ENCODE data around the gene RAB23. TPM values are rescaled to one million over a fixed set of nuclear protein-coding genes. Genes with fewer than 3 reads are reported as not detected.

RAB23 gene
- total and polyA plus RNA-seq, 2 donors (not counting 3 experiments of a cell fraction or from before 2014, with no cell fraction given): 3.4 to 9.4 TPM

- ChIA-PET CTCF (no interaction called here), POLR2A (no interaction called here)
- no peaks in the 10 kb centered on the region for H4K20me1 ChIP-seq (replicated peaks; ENCODE audit: control insufficient read depth, extremely low read depth, insufficient read depth, low read length)
- no peak overlapping the region for H3K27ac ChIP-seq (ENCODE audit: insufficient read depth, low read depth, low read length)
- H3K4me3 ChIP-seq (replicated peaks in 1 of 3; ENCODE audit: insufficient read depth in 1 of 3, low read depth in 1 of 3, low read length in 3 of 3): no peak overlapping the region
- peak; percentile 37 for TF ChIP-seq FOS (IDR thresholded peaks at IDR 0.05; ENCODE audit: borderline replicate concordance, insufficient read depth, low read length)
- no peak for TF ChIP-seq POLR2AphosphoS5 (IDR thresholded peaks at IDR 0.05; ENCODE audit: insufficient read depth, low read depth, low read length)
- intact Hi-C loops (cut with micrococcal nuclease) (no loop called here), dilution Hi-C loops (cut with MboI; ENCODE audit: extremely low pct_ligation_motif_present, low sequenced_read_pairs) (no loop called here)
- no peaks in the 10 kb centered on the region for H3K27me3 ChIP-seq (ENCODE audit: control insufficient read depth in 2 of 2, insufficient read depth in 2 of 2, low read length in 2 of 2)
- no peaks in the 10 kb centered on the region for H3K36me3 ChIP-seq (ENCODE audit: control insufficient read depth in 2 of 2, extremely low read depth in 1 of 2, insufficient read depth in 2 of 2, low read length in 2 of 2)
- H3K9me1 ChIP-seq (replicated peaks; ENCODE audit: control insufficient read depth, extremely low read depth, insufficient read depth, low read length): no peaks in the 10 kb centered on the region
- no peak overlapping the region for H3K4me2 ChIP-seq (ENCODE audit: insufficient read depth, low read length)
- no peak overlapping the region for H2AFZ ChIP-seq (ENCODE audit: low read depth, low read length)
- no peaks in the 10 kb centered on the region for H3K79me2 ChIP-seq (ENCODE audit: control insufficient read depth, insufficient read depth, low read length)
- no peak overlapping the region for H3K9ac ChIP-seq (replicated peaks; ENCODE audit: extremely low read depth, insufficient read depth, low read length)
- no TSS peak for BruUV-seq (replicated peaks)
- peaks cover 6% of the 10 kb centered on the region for H3K4me1 ChIP-seq (ENCODE audit: control insufficient read depth, extremely low read depth, insufficient read depth, low read length)
- DNase-seq (ENCODE audit: low read depth, low spot score) (no peak), FAIRE-seq (no peak)
- no peaks in the 10 kb centered on the region for H3K9me3 ChIP-seq (replicated peaks; ENCODE audit: control insufficient read depth, insufficient read depth, low read length)
Measured at GRCh38 chr6:57247603-57248002, 25.5 kb upstream of the RAB23 start.

- POLR2A ChIA-PET: no interaction called here
- no peak for DNase-seq (ENCODE audit: low read depth, low spot score)
- no peak for FAIRE-seq
- BruUV-seq (replicated peaks): no TSS peak
- Histone ChIP-seq H3K4me3 (replicated peaks in 1 of 3; ENCODE audit: insufficient read depth in 1 of 3, low read depth in 1 of 3, low read length in 3 of 3) (no peak overlapping the region), H3K9me3 (replicated peaks; ENCODE audit: control insufficient read depth, insufficient read depth, low read length) (no peaks in the 10 kb centered on the region), H3K4me1 (ENCODE audit: control insufficient read depth, extremely low read depth, insufficient read depth, low read length) (peaks cover 8% of the 10 kb centered on the region), H3K27me3 (ENCODE audit: control insufficient read depth in 2 of 2, insufficient read depth in 2 of 2, low read length in 2 of 2) (no peaks in the 10 kb centered on the region), H3K27ac (ENCODE audit: insufficient read depth, low read depth, low read length) (no peak overlapping the region), H3K79me2 (ENCODE audit: control insufficient read depth, insufficient read depth, low read length) (no peaks in the 10 kb centered on the region), H3K9me1 (replicated peaks; ENCODE audit: control insufficient read depth, extremely low read depth, insufficient read depth, low read length) (no peaks in the 10 kb centered on the region), H3K4me2 (ENCODE audit: insufficient read depth, low read length) (no peak overlapping the region), H2AFZ (ENCODE audit: low read depth, low read length) (no peak overlapping the region), H4K20me1 (replicated peaks; ENCODE audit: control insufficient read depth, extremely low read depth, insufficient read depth, low read length) (no peaks in the 10 kb centered on the region), H3K36me3 (ENCODE audit: control insufficient read depth in 2 of 2, extremely low read depth in 1 of 2, insufficient read depth in 2 of 2, low read length in 2 of 2) (no peaks in the 10 kb centered on the region), H3K9ac (replicated peaks; ENCODE audit: extremely low read depth, insufficient read depth, low read length) (no peak overlapping the region)
- dilution Hi-C loops (cut with MboI; ENCODE audit: extremely low pct_ligation_motif_present, low sequenced_read_pairs): no loop called here
- intact Hi-C loops (cut with micrococcal nuclease): no loop called here
- TF ChIP-seq JUN (IDR thresholded peaks at IDR 0.05; ENCODE audit: borderline replicate concordance, insufficient read depth, insufficient read length, low read depth) (no peak), POLR2AphosphoS5 (IDR thresholded peaks at IDR 0.05; ENCODE audit: insufficient read depth, low read depth, low read length) (no peak), MYC (IDR thresholded peaks at IDR 0.05; ENCODE audit: low read depth, low read length) (no peak), EZH2 (IDR thresholded peaks at IDR 0.05; ENCODE audit: borderline replicate concordance, low read depth, low read length, severe bottlenecking) (no peak), MAX (IDR thresholded peaks at IDR 0.05; ENCODE audit: insufficient read depth, insufficient read length) (no peak), GATA2 (IDR thresholded peaks at IDR 0.05; ENCODE audit: insufficient read depth, insufficient read length, low read depth, low read length) (no peak), CTCF (IDR thresholded peaks at IDR 0.05; ENCODE audit: extremely low read depth in 1 of 2, insufficient read depth in 1 of 2, low read depth in 1 of 2, low read length in 2 of 2) (no peak)
- CTCF ChIA-PET: interaction anchor here (0.6 to 1.8 kb wide), 3 partner anchors 13 to 70 kb away, joined by 3 to 9 read pairs (median 3); partner anchors contain the start of gene RAB23
Measured at GRCh38 chr6:57246307-57246706, 24.2 kb upstream of the RAB23 start.
